Measurements from ENCODE around the gene TMEM271. TPM values are rescaled to one million over a fixed set of nuclear protein-coding genes. Genes with fewer than 3 reads are reported as not detected.

Gene TMEM271
- polyA plus RNA-seq, 1 donor from 2014 or later = not detected

- Mint-ChIP-seq H3K27ac (no peak overlapping the region), H3K36me3 (peaks cover 3% of the 10 kb centered on the region), H3K4me3 (peak overlapping the region in 3 of 4 donors; percentile 23 to 32 (median 24)), H3K4me1 (peaks cover 6 to 10% (median 6%) of the 10 kb centered on the region in 3 donors), H3K9me3 (peaks cover 3 to 15% (median 5%) of the 10 kb centered on the region in 3 donors), H3K27me3 (peaks cover 45% of the 10 kb centered on the region)
These were observed 1.7 kb upstream of the TMEM271 start for GRCh38 chr4:577499-578450.

- Mint-ChIP-seq H3K27ac (no peak overlapping the region), H3K4me3 (peak overlapping the region in 2 of 4 donors; percentile 81 to 89), H3K36me3 (peaks cover 3% of the 10 kb centered on the region), H3K27me3 (peaks cover 48% of the 10 kb centered on the region), H3K9me3 (peaks cover 3 to 15% (median 6%) of the 10 kb centered on the region in 3 donors), H3K4me1 (peaks cover 6 to 10% (median 6%) of the 10 kb centered on the region in 3 donors)
These were observed 950 bp upstream of the TMEM271 start for GRCh38 chr4:576991-577498.

DNA sequence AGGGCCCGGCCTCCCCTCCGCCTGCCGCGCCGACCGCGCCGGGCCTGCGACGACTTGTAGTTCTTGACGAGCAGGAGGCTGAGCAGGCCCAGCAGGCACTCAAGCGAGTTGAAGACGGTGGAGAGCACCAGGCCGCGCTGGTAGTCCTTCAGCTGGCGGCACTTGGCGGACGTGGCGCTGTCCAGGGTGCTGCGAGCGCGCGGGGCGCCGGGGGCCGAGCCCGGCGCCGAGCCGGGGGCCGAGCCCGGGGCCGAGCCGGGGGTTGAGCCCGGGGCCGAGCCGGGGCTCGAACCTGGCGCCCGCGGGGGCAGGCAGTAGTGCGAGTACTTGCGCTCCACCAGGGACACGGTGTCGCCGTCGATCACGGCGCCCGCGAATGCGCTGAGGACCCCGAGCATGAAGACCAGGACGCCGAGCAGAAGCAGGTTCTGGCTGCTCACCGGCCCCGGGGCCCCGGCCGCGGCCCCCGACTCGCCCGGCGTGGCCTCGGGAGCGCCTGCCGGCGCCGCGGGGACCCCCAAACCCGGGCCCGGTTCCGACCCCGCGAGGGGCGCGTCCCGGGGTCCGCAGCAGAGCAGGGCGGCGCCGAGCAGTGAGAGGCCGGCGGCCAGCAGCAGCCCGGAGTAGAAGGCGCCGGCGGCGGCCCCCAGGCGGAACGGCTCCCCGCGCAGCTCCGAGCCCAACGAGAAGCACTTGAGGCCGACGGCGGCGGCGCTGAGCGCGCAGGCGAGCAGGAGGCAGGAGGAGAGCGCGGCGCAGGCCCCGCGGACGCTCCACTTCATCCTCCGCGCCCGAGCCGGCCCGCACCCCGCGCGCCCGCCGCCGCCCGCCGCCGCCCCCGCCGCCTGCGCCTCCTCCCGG is 584 bp downstream of the TMEM271 start:
- H3K4me3 Mint-ChIP-seq = no peak overlapping the region
- no peaks in the 10 kb centered on the region for H3K36me3 Mint-ChIP-seq
- peaks cover 0 to 4% (median 3%) of the 10 kb centered on the region in 3 donors for H3K9me3 Mint-ChIP-seq
- peaks cover 55% of the 10 kb centered on the region for H3K27me3 Mint-ChIP-seq
- H3K27ac Mint-ChIP-seq = no peak overlapping the region
- peaks cover 4 to 6% (median 6%) of the 10 kb centered on the region in 3 donors for H3K4me1 Mint-ChIP-seq

GRCh38 chr4:574346-575161 is 1.5 kb downstream of the TMEM271 start:
- Mint-ChIP-seq H3K27me3 (peaks cover 56% of the 10 kb centered on the region), H3K27ac (peak overlapping the region; percentile 71 to 85 (median 74)), H3K36me3 (no peaks in the 10 kb centered on the region), H3K4me3 (no peak overlapping the region), H3K4me1 (peaks cover 4 to 6% (median 6%) of the 10 kb centered on the region in 3 donors), H3K9me3 (peaks cover 0 to 4% (median 3%) of the 10 kb centered on the region in 3 donors)

GRCh38 chr4:573122-573892 is 2.8 kb downstream of the TMEM271 start:
- Mint-ChIP-seq H3K27ac (no peak overlapping the region), H3K27me3 (peaks cover 49% of the 10 kb centered on the region), H3K9me3 (peaks cover 0 to 4% (median 3%) of the 10 kb centered on the region in 3 donors), H3K4me1 (peaks cover 4 to 6% (median 6%) of the 10 kb centered on the region in 3 donors), H3K4me3 (no peak overlapping the region), H3K36me3 (no peaks in the 10 kb centered on the region)

DNA sequence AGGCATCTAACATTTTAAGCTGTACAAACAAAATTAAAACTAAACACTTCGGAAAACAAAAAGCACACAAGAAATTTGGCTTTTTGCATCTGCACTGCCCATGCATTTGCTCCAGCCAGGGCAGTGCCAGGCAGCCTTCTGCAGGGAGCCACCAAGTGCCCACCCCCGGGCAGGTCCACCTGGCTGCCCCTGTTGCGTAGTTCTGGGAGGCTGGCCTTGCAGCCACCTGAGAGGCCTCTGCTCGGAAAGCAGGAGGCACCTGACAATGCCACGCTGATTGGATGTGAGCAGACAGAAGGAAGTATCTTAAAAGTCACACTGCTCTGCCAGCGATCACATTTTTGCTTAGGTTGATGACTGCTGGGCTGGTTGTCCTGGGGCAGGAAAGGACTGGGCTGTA is 3.5 kb downstream of the TMEM271 start:
- H3K9me3 Mint-ChIP-seq = peaks cover 0 to 4% (median 3%) of the 10 kb centered on the region in 3 donors
- peaks cover 2 to 6% (median 4%) of the 10 kb centered on the region in 3 donors for H3K4me1 Mint-ChIP-seq
- H3K36me3 Mint-ChIP-seq = no peaks in the 10 kb centered on the region
- no peak overlapping the region for H3K27ac Mint-ChIP-seq
- H3K4me3 Mint-ChIP-seq = no peak overlapping the region
- peaks cover 42% of the 10 kb centered on the region for H3K27me3 Mint-ChIP-seq

- Mint-ChIP-seq H3K4me1 (peaks cover 2 to 5% (median 4%) of the 10 kb centered on the region in 3 donors), H3K36me3 (no peaks in the 10 kb centered on the region), H3K27me3 (peaks cover 38% of the 10 kb centered on the region), H3K4me3 (peak overlapping the region in 1 of 4 donors; percentile 61), H3K9me3 (peaks cover 0 to 4% (median 3%) of the 10 kb centered on the region in 3 donors), H3K27ac (peak overlapping the region in 1 of 3 donors; percentile 54)
These were observed 4.1 kb downstream of the TMEM271 start for GRCh38 chr4:571838-572572.

GRCh38 chr4:570754-571153 is 5.3 kb downstream of the TMEM271 start:
- Mint-ChIP-seq H3K9me3 (peaks cover 0 to 4% (median 3%) of the 10 kb centered on the region in 3 donors), H3K27ac (no peak overlapping the region), H3K4me3 (no peak overlapping the region), H3K36me3 (no peaks in the 10 kb centered on the region), H3K4me1 (peaks cover 2 to 4% (median 4%) of the 10 kb centered on the region in 3 donors), H3K27me3 (peaks cover 38% of the 10 kb centered on the region)

DNA sequence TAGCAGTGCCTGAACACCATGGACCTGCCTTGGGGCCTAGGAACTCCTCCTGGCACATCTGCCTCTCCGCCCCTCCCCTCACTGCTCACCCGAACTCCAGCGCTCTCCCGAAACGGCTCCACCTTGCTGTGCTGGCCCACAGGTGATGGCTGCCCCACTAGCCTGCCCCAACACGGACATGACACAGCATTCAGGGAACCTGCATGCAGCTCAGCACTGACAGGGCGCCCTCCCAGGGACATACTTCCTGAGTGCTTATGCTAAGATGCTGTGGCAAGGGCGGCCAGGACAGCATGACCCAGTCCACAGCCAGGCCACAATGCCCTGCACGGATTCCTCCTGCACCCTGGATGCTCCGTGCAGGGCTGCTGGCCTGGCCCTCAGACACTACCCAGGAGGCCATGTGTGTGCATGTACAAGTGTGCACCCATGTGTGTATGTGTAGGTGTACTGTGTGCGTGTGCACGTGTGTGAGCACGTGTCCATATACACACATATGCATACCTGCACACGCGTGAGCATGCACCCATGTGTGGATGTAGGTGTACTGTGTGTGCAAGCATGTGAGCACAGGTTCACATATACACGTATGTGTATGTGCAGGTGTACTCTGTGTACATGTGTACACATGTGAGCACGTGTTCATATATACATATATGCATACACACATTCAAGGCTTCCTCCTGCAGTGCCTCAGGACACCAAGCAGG is 6.0 kb downstream of the TMEM271 start:
- no peak overlapping the region for H3K4me3 Mint-ChIP-seq

DNA sequence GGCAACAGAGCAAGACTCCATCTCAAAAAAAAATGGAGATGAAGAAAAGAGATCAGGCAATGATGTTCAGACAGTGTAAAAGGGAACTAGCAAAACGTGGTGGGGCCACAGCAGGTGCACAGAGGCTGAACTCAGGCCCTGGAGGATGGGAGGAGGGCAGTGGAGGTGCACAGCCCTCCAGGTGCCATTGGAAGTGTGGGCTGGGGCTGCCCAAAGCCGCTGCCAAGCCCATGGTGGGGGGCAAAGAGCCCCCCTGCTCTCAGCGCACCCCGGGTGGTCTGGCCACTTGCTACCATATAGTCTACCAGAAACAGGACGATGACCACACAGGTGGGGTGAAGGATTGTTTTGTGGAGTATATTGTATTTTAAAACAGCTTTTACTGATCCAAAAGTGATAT is 7.1 kb downstream of the TMEM271 start:
- H3K36me3 Mint-ChIP-seq = no peaks in the 10 kb centered on the region
- peaks cover 0 to 1% (median 0%) of the 10 kb centered on the region in 3 donors for H3K4me1 Mint-ChIP-seq
- H3K27ac Mint-ChIP-seq = no peak overlapping the region
- H3K9me3 Mint-ChIP-seq = peaks cover 0 to 6% (median 0%) of the 10 kb centered on the region in 3 donors
- no peak overlapping the region for H3K4me3 Mint-ChIP-seq
- H3K27me3 Mint-ChIP-seq = peaks cover 32% of the 10 kb centered on the region

More for the DNA sequence above, 6.0 kb downstream of the TMEM271 start:
- H3K27ac Mint-ChIP-seq = no peak overlapping the region
- peaks cover 2 to 4% (median 4%) of the 10 kb centered on the region in 3 donors for H3K4me1 Mint-ChIP-seq
- peaks cover 38% of the 10 kb centered on the region for H3K27me3 Mint-ChIP-seq
- H3K9me3 Mint-ChIP-seq = peaks cover 0 to 4% (median 3%) of the 10 kb centered on the region in 3 donors
- H3K36me3 Mint-ChIP-seq = no peaks in the 10 kb centered on the region

DNA sequence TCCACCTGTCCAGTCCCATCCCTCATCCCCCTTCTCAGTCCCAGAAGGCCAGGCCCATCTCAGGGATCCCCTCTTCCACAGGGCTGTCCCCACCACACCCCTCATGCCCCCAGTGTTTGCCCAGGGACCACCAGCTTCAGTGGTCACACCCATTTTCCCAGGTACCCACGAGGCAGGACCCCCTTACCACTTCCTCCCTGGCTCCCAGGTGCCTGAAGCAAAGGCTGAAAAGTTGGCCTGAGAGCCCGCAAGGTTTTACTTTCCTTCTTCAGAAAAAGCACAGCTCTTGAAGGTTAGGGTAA is 7.8 kb downstream of the TMEM271 start:
- H3K27ac Mint-ChIP-seq = no peak overlapping the region
- H3K9me3 Mint-ChIP-seq = peaks cover 0 to 8% (median under 1%) of the 10 kb centered on the region in 3 donors
- peaks cover 26% of the 10 kb centered on the region for H3K27me3 Mint-ChIP-seq
- no peaks in the 10 kb centered on the region for H3K36me3 Mint-ChIP-seq
- no peaks in the 10 kb centered on the region for H3K4me1 Mint-ChIP-seq
- H3K4me3 Mint-ChIP-seq = no peak overlapping the region

DNA sequence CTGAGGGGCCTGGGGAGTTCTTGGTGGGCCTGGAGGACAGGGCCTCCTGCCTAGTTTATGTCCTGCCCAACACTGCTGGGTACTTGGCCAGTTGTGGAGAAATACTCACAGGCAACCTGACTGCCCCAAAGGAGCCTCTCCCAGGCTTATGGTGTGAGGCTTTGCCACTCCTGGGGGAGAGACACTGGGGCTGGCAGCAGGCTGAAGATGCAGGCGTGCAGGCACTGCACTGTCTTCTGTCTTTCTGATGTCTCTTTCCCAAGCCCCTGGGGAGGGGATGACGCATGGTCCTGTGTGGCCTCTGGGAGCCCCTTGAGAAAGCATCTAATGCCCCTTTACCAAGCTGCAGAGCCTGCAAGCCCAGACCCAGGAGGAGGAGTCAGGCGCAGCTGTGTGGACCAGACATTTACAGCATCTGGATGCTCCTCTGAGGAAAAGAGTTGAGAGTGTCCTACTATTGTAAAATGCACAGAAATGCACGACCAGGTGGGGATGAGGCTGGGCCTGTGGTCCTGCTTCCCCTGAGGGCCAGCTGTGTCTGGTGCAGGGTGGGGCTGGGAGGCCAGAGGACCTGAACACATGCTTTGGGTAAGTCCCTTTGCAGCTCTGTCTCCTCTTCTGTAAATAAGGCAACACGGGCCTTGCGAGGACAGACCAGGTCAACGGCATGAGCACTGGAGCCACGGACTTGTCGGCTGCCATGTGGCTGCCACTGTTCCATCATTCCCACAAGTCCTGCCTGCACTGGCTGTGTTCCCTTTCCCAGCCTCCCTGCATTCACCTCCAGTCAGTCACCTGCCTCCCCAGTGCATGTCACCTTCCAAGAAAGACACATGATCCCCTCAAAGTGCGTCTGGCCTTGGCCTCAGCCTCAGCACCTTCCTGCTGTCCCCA is 8.4 kb downstream of the TMEM271 start:
- peaks cover 0 to 8% (median 3%) of the 10 kb centered on the region in 3 donors for H3K9me3 Mint-ChIP-seq
- no peaks in the 10 kb centered on the region for H3K36me3 Mint-ChIP-seq
- peaks cover 26% of the 10 kb centered on the region for H3K27me3 Mint-ChIP-seq
- no peak overlapping the region for H3K27ac Mint-ChIP-seq
- no peak overlapping the region for H3K4me3 Mint-ChIP-seq
- H3K4me1 Mint-ChIP-seq = no peaks in the 10 kb centered on the region

Measured in IgD-negative memory B cell (primary cell).